Right hindlimb (tissue), 1 donor: Measurements from ENCODE around the gene E2F3.
A peak's percentile ranks its signal among the peaks of the same experiment; 100 is the strongest.

ENCODE experiments used
- DNase-seq: peaks from one replicate; pipeline ENCODE4 v3.0.0-alpha.2; 2018

E2F3 gene

GRCh38 chr6:20401205-20402091 lies at the start of gene E2F3:
Gene E2F3, plus strand, starts transcription at chr6:20401879. Its CDS starts 354 bp downstream, at chr6:20402233.
- peak; percentile 100 for DNase-seq

GRCh38 chr6:20352346-20352745 lies 49.3 kb upstream of the E2F3 start:
- DNase-seq, result no peak

GRCh38 chr6:20353134-20353533 lies 48.5 kb upstream of the E2F3 start:
- DNase-seq, result no peak

- no peak for DNase-seq
Observed at GRCh38 chr6:20354366-20354765, 47.3 kb upstream of the E2F3 start.

GRCh38 chr6:20360471-20361119 lies 41.1 kb upstream of the E2F3 start:
- DNase-seq, result no peak

- DNase-seq, result no peak
Observed at GRCh38 chr6:20362623-20363022, 39.1 kb upstream of the E2F3 start.

- no peak for DNase-seq
Observed at GRCh38 chr6:20364327-20364726, 37.4 kb upstream of the E2F3 start.

GRCh38 chr6:20365456-20365855 lies 36.2 kb upstream of the E2F3 start:
- DNase-seq, result no peak

GRCh38 chr6:20366082-20366830 lies 35.4 kb upstream of the E2F3 start:
- DNase-seq, result no peak

GRCh38 chr6:20367743-20368485 lies 33.8 kb upstream of the E2F3 start:
- no peak for DNase-seq

GRCh38 chr6:20370393-20370792 lies 31.3 kb upstream of the E2F3 start:
- DNase-seq, result no peak

GRCh38 chr6:20370801-20371200 lies 30.9 kb upstream of the E2F3 start:
- DNase-seq, result no peak

GRCh38 chr6:20375436-20375835 lies 26.2 kb upstream of the E2F3 start:
- DNase-seq, result no peak

- peak; percentile 24 for DNase-seq
Observed at GRCh38 chr6:20377623-20378265, 23.9 kb upstream of the E2F3 start.

- no peak for DNase-seq
Observed at GRCh38 chr6:20379231-20379630, 22.4 kb upstream of the E2F3 start.

- no peak for DNase-seq
Observed at GRCh38 chr6:20386218-20386617, 15.5 kb upstream of the E2F3 start.

GRCh38 chr6:20389066-20389465 lies 12.6 kb upstream of the E2F3 start:
- DNase-seq, result no peak

GRCh38 chr6:20393297-20393696 lies 8.4 kb upstream of the E2F3 start:
- no peak for DNase-seq

- DNase-seq, result no peak
Observed at GRCh38 chr6:20399518-20399917, 2.2 kb upstream of the E2F3 start.

GRCh38 chr6:20400456-20401204 lies 1.0 kb upstream of the E2F3 start:
- DNase-seq, result no peak

GRCh38 chr6:20402092-20402341 lies 338 bp downstream of the E2F3 start:
- no peak for DNase-seq
